H1 (cell line): ENCODE data around the gene GOLGA1. TPM values are rescaled to one million over a fixed set of nuclear protein-coding genes. Genes with fewer than 3 reads are reported as not detected.

Source experiments
- CTCF ChIA-PET: fragments of 300-600 bp; sonication (Branson Sonifier 250); formaldehyde crosslinking; loops from one replicate; lab custom pipeline; 2021; ENCODE audit not compliant: partially characterized antibody; lab: Charles Lee
- POLR2A ChIA-PET: fragments of 300-600 bp; sonication (Branson Sonifier 250); formaldehyde crosslinking; loops from one replicate; lab custom pipeline; 2021; ENCODE audit warnings: inconsistent platforms; ENCODE audit not compliant: partially characterized antibody; lab: Charles Lee
- DNase-seq, 2 experiments: peaks; one replicate each; pipeline versions ENCODE4 v3.0.0 to v3.0.0-alpha.2; 2010 to 2022; ENCODE audit warnings: low spot score in 2 of 2, low read depth in 1 of 2, mixed read lengths in 1 of 2
- FAIRE-seq: peaks from 2 replicates; lab custom pipeline; 2011; peaks lifted over from hg19 to GRCh38; lab: Jason Lieb, UNC
- H2AFZ ChIP-seq: 2 replicates; pipeline ENCODE4 v1.8.1; 2012; ENCODE audit warnings: low read length, inconsistent platforms
- H2AK5ac ChIP-seq: 2 replicates; pipeline ENCODE4 v1.6.1; 2013; ENCODE audit warnings: low read depth, low read length
- H2BK120ac ChIP-seq: replicated peaks from 2 replicates; pipeline ENCODE3; 2013; ENCODE audit warnings: low read depth, low read length, inconsistent platforms
- H2BK12ac ChIP-seq: 2 replicates; pipeline ENCODE4 v1.6.1; 2013; ENCODE audit warnings: low read depth, low read length
- H2BK15ac ChIP-seq: 2 replicates; pipeline ENCODE4 v1.6.1; 2013; ENCODE audit warnings: low read length
- H2BK20ac ChIP-seq: 2 replicates; pipeline ENCODE4 v1.6.1; 2013; ENCODE audit warnings: low read length
- H2BK5ac ChIP-seq: 2 replicates; pipeline ENCODE4 v1.6.1; 2013; ENCODE audit warnings: low read depth, low read length
- H3K14ac ChIP-seq: 2 replicates; pipeline ENCODE4 v1.6.1; 2013; ENCODE audit warnings: inconsistent platforms; ENCODE audit not compliant: insufficient read length
- H3K18ac ChIP-seq: 2 replicates; pipeline ENCODE4 v1.6.1; 2013; ENCODE audit warnings: low read length; ENCODE audit errors: extremely low read depth
- H3K23ac ChIP-seq: 2 replicates; pipeline ENCODE4 v1.6.1; 2013; ENCODE audit warnings: inconsistent platforms; ENCODE audit not compliant: insufficient read length
- H3K23me2 ChIP-seq: 2 replicates; pipeline ENCODE4 v1.6.1; 2013; ENCODE audit warnings: low read depth, low read length
- H3K27ac ChIP-seq: 2 replicates; pipeline ENCODE4 v1.6.1; 2011; ENCODE audit warnings: low read depth, low read length, inconsistent platforms
- H3K27me3 ChIP-seq, 4 experiments: replicated peaks in 1 of 4; 1 replicate in 1 of 4; 2 replicates in 3 of 4; pipeline versions ENCODE4 v1.6.1 to v1.8.1; 2011 to 2013; ENCODE audit warnings: low read length in 3 of 4, mild to moderate bottlenecking in 3 of 4, inconsistent platforms in 2 of 4, mixed read lengths in 2 of 4, moderate library complexity in 1 of 4; ENCODE audit not compliant: control insufficient read depth in 3 of 4, insufficient read depth in 3 of 4; ENCODE audit errors: extremely low read depth in 1 of 4
- H3K36me3 ChIP-seq, 4 experiments: 2 replicates each; pipeline versions ENCODE4 v1.6.1 to v1.8.1; 2011 to 2013; ENCODE audit warnings: mild to moderate bottlenecking in 4 of 4, low read length in 3 of 4, moderate library complexity in 2 of 4, control low read depth in 1 of 4, inconsistent platforms in 1 of 4; ENCODE audit not compliant: insufficient read depth in 4 of 4, control insufficient read depth in 2 of 4
- H3K4ac ChIP-seq: replicated peaks from 2 replicates; pipeline ENCODE3; 2013; ENCODE audit warnings: low read length, low read depth, mixed read lengths, inconsistent platforms; ENCODE audit not compliant: insufficient read length
- H3K4me1 ChIP-seq, 4 experiments: replicated peaks in 1 of 4; 1 replicate in 1 of 4; 2 replicates in 3 of 4; pipeline versions ENCODE4 v1.6.1 to v1.8.1; 2011 to 2013; ENCODE audit warnings: low read length in 3 of 4, inconsistent platforms in 2 of 4, mixed read lengths in 1 of 4; ENCODE audit not compliant: insufficient read depth in 4 of 4, control insufficient read depth in 3 of 4
- H3K4me2 ChIP-seq, 2 experiments: 2 replicates each; pipeline versions ENCODE4 v1.6.1 to v1.8.1; 2011 to 2013; ENCODE audit warnings: low read depth in 2 of 2, low read length in 2 of 2, control low read depth in 1 of 2, inconsistent platforms in 1 of 2, mild to moderate bottlenecking in 1 of 2; ENCODE audit not compliant: insufficient read depth in 1 of 2
- H3K4me3 ChIP-seq, 4 experiments: fragments of 200-600, 300-600 bp in 1 of 4; sonication (generic), shearing (Covaris generic), sonication (Bioruptor Twin) in 1 of 4; 2 replicates each; pipeline versions ENCODE4 v1.5.1 to v1.8.1; 2011 to 2016; ENCODE audit warnings: low read length in 4 of 4, low read depth in 3 of 4, control low read depth in 2 of 4, inconsistent platforms in 2 of 4, mild to moderate bottlenecking in 2 of 4, mixed read lengths in 1 of 4, moderate library complexity in 1 of 4; ENCODE audit not compliant: insufficient read depth in 2 of 4; ENCODE audit errors: extremely low read depth in 1 of 4
- H3K56ac ChIP-seq: replicated peaks from 2 replicates; pipeline ENCODE3; 2013; ENCODE audit warnings: low read depth, mild to moderate bottlenecking, mixed read lengths, low read length, inconsistent platforms; ENCODE audit not compliant: insufficient read length
- H3K79me1 ChIP-seq: 2 replicates; pipeline ENCODE4 v1.6.1; 2013; ENCODE audit warnings: low read depth, low read length, control low read depth
- H3K79me2 ChIP-seq, 2 experiments: 2 replicates each; pipeline versions ENCODE4 v1.6.1 to v1.8.1; 2012 to 2013; ENCODE audit warnings: low read length in 2 of 2, mild to moderate bottlenecking in 2 of 2, inconsistent platforms in 1 of 2; ENCODE audit not compliant: insufficient read depth in 2 of 2, control insufficient read depth in 1 of 2
- H3K9ac ChIP-seq, 4 experiments: replicated peaks in 1 of 4; 1 replicate in 1 of 4; 2 replicates in 3 of 4; pipeline versions ENCODE4 v1.6.1 to v1.8.1; 2011 to 2013; ENCODE audit warnings: low read depth in 3 of 4, low read length in 3 of 4, control low read depth in 2 of 4, mild to moderate bottlenecking in 2 of 4, moderate library complexity in 2 of 4, inconsistent platforms in 1 of 4; ENCODE audit errors: extremely low read depth in 1 of 4
- H3K9me3 ChIP-seq, 2 experiments: 2 replicates each; pipeline versions ENCODE4 v1.6.1 to v1.8.1; 2012 to 2013; ENCODE audit warnings: mild to moderate bottlenecking in 2 of 2, moderate library complexity in 2 of 2, control low read depth in 1 of 2, inconsistent platforms in 1 of 2, low read depth in 1 of 2, low read length in 1 of 2, mixed read lengths in 1 of 2; ENCODE audit not compliant: insufficient read depth in 2 of 2
- H4K20me1 ChIP-seq, 2 experiments: replicated peaks in 1 of 2; 2 replicates each; pipeline versions ENCODE3 to v1.8.1; 2011 to 2013; ENCODE audit warnings: inconsistent platforms in 2 of 2, low read length in 2 of 2, mild to moderate bottlenecking in 1 of 2; ENCODE audit not compliant: insufficient read depth in 2 of 2, control insufficient read depth in 1 of 2
- H4K5ac ChIP-seq: 2 replicates; pipeline ENCODE4 v1.6.1; 2013; ENCODE audit warnings: low read length, low read depth, mixed read lengths, inconsistent platforms; ENCODE audit not compliant: insufficient read length
- H4K8ac ChIP-seq: 2 replicates; pipeline ENCODE4 v1.8.0; 2013; ENCODE audit warnings: mild to moderate bottlenecking, moderate library complexity, low read length, inconsistent platforms; ENCODE audit not compliant: insufficient read depth; ENCODE audit errors: extremely low read depth
- H4K91ac ChIP-seq: replicated peaks from 2 replicates; pipeline ENCODE3; 2013; ENCODE audit warnings: low read length, mixed read lengths, inconsistent platforms; ENCODE audit not compliant: insufficient read length
- TAF7 ChIP-seq: optimal IDR thresholded peaks from 2 replicates; pipeline ENCODE3; 2011; ENCODE audit warnings: low read depth, mild to moderate bottlenecking, inconsistent platforms, low read length, moderate library complexity, borderline replicate concordance
- TCF12 ChIP-seq: IDR thresholded peaks from 2 replicates; pipeline ENCODE4 v1.6.1; 2011; ENCODE audit warnings: low read depth, mild to moderate bottlenecking, low read length
- WGBS, 2 experiments: shearing (Covaris generic) in 1 of 2; methylation state at CpG; one replicate each; pipeline versions ENCODE4 v1.1.6 to v1.1.7; 2013 to 2015; ENCODE audit warnings: low lambda C conversion rate in 2 of 2, mixed read lengths in 2 of 2, inconsistent platforms in 1 of 2, low coverage in 1 of 2, missing lambda C conversion rate in 1 of 2; ENCODE audit not compliant: insufficient replicate concordance in 2 of 2, insufficient coverage in 1 of 2, insufficient read length in 1 of 2; ENCODE audit errors: extremely low coverage in 1 of 2, missing lambda C conversion rate in 1 of 2; 5-methylcytosine and 5-hydroxymethylcytosine counted together
- polyA plus RNA-seq, 7 experiments: library from polyadenylated mRNA; depleted of rRNA in 3 of 7; stranded (reverse) in 5 of 7; unstranded in 2 of 7; fragments of >200 nt in 5 of 7; fragments of 200-250 nt in 2 of 7; gene quantifications; 1 replicate in 5 of 7; 2 replicates in 1 of 7; 4 replicates in 1 of 7; pipeline versions ENCODE4 v1.2.1 to v1.2.3, GENCODE V29; 2011 to 2013; ENCODE audit warnings: missing spikeins in 2 of 7, mixed read lengths in 2 of 7
- total RNA-seq: library from RNA; stranded (reverse); fragmentation: NEBNext Ultra II Directional; extraction: Animal tissue kit (Norgen Biotek cat#: 25700); gene quantifications from 2 replicates; pipeline ENCODE4 v1.2.1, GENCODE V29; 2021

GOLGA1 gene
- total and polyA plus RNA-seq, 2 of the 8 experiments (the other 6 are each of a cell fraction or from before 2014, with no cell fraction given) = 4.8 to 6.5 TPM

- DNase-seq = no peak
- H3K4me3 ChIP-seq = peak overlapping the region in 3 of 4 experiments; percentile 43 to 61 (median 54); a peak in 4 of 8 replicates
- no peak overlapping the region for H2BK15ac ChIP-seq
- H3K9ac ChIP-seq = no peak overlapping the region
- peak overlapping the region; percentile 50; the same call in 1 of the 2 replicates for H2BK12ac ChIP-seq
- no peak overlapping the region for H4K5ac ChIP-seq
- H2BK5ac ChIP-seq = no peak overlapping the region; the same call in 1 of the 2 replicates
- H2BK120ac ChIP-seq = no peak overlapping the region
- no peak overlapping the region for H4K91ac ChIP-seq
- no peak overlapping the region for H3K18ac ChIP-seq
- no peak overlapping the region for H2AK5ac ChIP-seq
- 0 out of 2 replicates have a peak overlapping the region, but pooled peaks have one; percentile 80 for H2BK20ac ChIP-seq
- FAIRE-seq = no peak
- H3K79me1 ChIP-seq = no peaks in the 10 kb centered on the region
- H3K27ac ChIP-seq = no peak overlapping the region
- peaks cover 2 to 7% (median 3%) of the 10 kb centered on the region in 4 experiments; a peak in 6 of 8 replicates for H3K36me3 ChIP-seq
- H3K4ac ChIP-seq = no peak overlapping the region
- ChIA-PET POLR2A (interaction anchor here (0.7 to 25.5 kb wide), 10 partner anchors 9 to 78 kb away, joined by 4 to 573 read pairs (median 4); partner anchors contain the start of genes ARPC5L, NR6A1, OLFML2A and RPL35), CTCF (interaction anchor here (0.6 to 42.1 kb wide), 44 partner anchors 10 to 502 kb away, joined by 3 to 1529 read pairs (median 6); partner anchors contain the start of genes ARPC5L, NR6A1, OLFML2A and RPL35)
- H3K23ac ChIP-seq = no peak overlapping the region
- no peak for TF ChIP-seq TAF7
- TF ChIP-seq TCF12 = no peak
- no peaks in the 10 kb centered on the region for H3K27me3 ChIP-seq
- peaks cover 7 to 11% of the 10 kb centered on the region in 2 experiments for H4K20me1 ChIP-seq
- peak overlapping the region; percentile 4 to 88; a peak in 2 of 4 replicates for H3K4me2 ChIP-seq
- no peak overlapping the region for H3K14ac ChIP-seq
- H3K79me2 ChIP-seq = no peaks in the 10 kb centered on the region
- 88% methylated on average over 13 of the region's 13 CpGs; no CpG with 5 or more reads in 1 of the 2 experiments for WGBS, 2 experiments
- H4K8ac ChIP-seq = no peak overlapping the region
- 0 out of 7 replicates have a peak, but pooled peaks cover 0 to 3% (median under 1%) of the 10 kb centered on the region in 4 experiments for H3K4me1 ChIP-seq
- no peaks in the 10 kb centered on the region for H3K9me3 ChIP-seq
- H2AFZ ChIP-seq = no peak overlapping the region
- H3K56ac ChIP-seq = no peak overlapping the region
- no peaks in the 10 kb centered on the region; the same call in 1 of the 2 replicates for H3K23me2 ChIP-seq
Observed at GRCh38 chr9:124852121-124852828, 88.6 kb downstream of the GOLGA1 start.
